Nephron progenitor cell (in vitro differentiated cells): ENCODE measurements around the gene ALPI.
A peak's percentile ranks its signal among the peaks of the same experiment; 100 is the strongest.

Experiments used
- DNase-seq: peaks from one replicate; pipeline ENCODE4 v3.0.0; 2021
- H3K27ac Mint-ChIP-seq: 2 replicates; pipeline ENCODE4 v1.8.0; 2021; ENCODE audit warnings: mild to moderate bottlenecking, moderate library complexity, mixed read lengths
- H3K27me3 Mint-ChIP-seq: 2 replicates; pipeline ENCODE4 v1.8.0; 2021; ENCODE audit warnings: mild to moderate bottlenecking, low read depth, mixed read lengths; ENCODE audit not compliant: poor library complexity
- H3K36me3 Mint-ChIP-seq: 2 replicates; pipeline ENCODE4 v1.8.0; 2021; ENCODE audit warnings: low read depth, mixed read lengths
- H3K4me1 Mint-ChIP-seq: 2 replicates; pipeline ENCODE4 v1.8.0; 2021; ENCODE audit warnings: mixed read lengths
- H3K4me3 Mint-ChIP-seq: 2 replicates; pipeline ENCODE4 v1.8.0; 2021; ENCODE audit warnings: mild to moderate bottlenecking, moderate library complexity, mixed read lengths
- H3K9me3 Mint-ChIP-seq: 2 replicates; pipeline ENCODE4 v1.8.0; 2021; ENCODE audit warnings: mild to moderate bottlenecking, moderate library complexity, mixed read lengths
- TF ChIP-seq, protein P1 (sequence below): fragments of 200-600 bp; sonication (generic); IDR thresholded peaks from 2 replicates; pipeline ENCODE4 v1.5.0; 2021; ENCODE audit warnings: antibody characterized with exemption

Gene ALPI

DNA sequence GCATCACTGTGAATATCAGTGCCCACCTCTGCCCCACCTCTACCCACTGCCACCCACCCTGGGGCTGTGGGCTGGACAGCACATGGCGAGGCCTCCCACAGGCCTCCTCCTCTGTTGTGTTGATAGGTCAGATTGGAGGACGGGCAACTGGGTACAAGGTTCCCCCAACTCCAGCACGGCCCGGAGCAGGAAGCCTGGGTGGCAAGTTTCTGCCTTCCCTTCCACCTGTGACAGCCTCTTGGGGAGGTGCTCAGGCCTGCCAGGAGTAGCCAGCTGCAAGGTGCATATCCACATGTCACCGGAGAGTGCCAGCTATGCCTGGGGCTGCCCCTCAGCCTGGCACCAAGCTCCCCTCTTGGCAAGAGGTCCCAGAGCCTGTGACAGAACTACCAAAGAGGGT, 38.6 kb downstream of the ALPI start:
- H3K4me1 Mint-ChIP-seq = peaks cover 64% of the 10 kb centered on the region

DNA sequence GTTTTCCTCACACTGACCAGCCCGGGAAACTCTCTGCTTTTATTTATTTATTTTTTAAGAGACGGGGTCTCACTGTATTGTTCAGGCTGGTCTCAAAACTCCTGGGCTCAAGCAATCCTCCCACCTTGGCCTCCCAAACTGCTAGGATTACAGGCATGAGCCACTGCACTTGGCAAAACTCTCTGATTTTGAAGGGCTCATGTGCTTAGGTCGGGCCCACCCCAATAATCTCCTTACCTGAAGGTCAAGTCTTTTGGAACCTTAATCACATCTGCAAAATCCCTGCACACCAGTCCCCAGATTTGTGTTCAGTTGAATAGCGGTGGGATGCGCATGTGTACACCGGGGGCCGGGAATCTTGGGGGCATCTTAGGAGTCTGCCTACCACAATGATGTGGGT, 39.3 kb downstream of the ALPI start:
- Mint-ChIP-seq H3K27ac (no peak overlapping the region), H3K27me3 (peaks cover 57% of the 10 kb centered on the region), H3K4me1 (peaks cover 68% of the 10 kb centered on the region), H3K9me3 (no peaks in the 10 kb centered on the region), H3K4me3 (no peak overlapping the region), H3K36me3 (no peaks in the 10 kb centered on the region)
- TF ChIP-seq, protein P1, sequence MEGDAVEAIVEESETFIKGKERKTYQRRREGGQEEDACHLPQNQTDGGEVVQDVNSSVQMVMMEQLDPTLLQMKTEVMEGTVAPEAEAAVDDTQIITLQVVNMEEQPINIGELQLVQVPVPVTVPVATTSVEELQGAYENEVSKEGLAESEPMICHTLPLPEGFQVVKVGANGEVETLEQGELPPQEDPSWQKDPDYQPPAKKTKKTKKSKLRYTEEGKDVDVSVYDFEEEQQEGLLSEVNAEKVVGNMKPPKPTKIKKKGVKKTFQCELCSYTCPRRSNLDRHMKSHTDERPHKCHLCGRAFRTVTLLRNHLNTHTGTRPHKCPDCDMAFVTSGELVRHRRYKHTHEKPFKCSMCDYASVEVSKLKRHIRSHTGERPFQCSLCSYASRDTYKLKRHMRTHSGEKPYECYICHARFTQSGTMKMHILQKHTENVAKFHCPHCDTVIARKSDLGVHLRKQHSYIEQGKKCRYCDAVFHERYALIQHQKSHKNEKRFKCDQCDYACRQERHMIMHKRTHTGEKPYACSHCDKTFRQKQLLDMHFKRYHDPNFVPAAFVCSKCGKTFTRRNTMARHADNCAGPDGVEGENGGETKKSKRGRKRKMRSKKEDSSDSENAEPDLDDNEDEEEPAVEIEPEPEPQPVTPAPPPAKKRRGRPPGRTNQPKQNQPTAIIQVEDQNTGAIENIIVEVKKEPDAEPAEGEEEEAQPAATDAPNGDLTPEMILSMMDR = no peak
- no peak for DNase-seq

More for the DNA sequence above, 38.6 kb downstream of the ALPI start:
- peaks cover 57% of the 10 kb centered on the region for H3K27me3 Mint-ChIP-seq
- H3K36me3 Mint-ChIP-seq = no peaks in the 10 kb centered on the region
- H3K9me3 Mint-ChIP-seq = no peaks in the 10 kb centered on the region
- TF ChIP-seq, protein P1 = no peak
- no peak for DNase-seq
- no peak overlapping the region for H3K27ac Mint-ChIP-seq
- no peak overlapping the region for H3K4me3 Mint-ChIP-seq

DNA sequence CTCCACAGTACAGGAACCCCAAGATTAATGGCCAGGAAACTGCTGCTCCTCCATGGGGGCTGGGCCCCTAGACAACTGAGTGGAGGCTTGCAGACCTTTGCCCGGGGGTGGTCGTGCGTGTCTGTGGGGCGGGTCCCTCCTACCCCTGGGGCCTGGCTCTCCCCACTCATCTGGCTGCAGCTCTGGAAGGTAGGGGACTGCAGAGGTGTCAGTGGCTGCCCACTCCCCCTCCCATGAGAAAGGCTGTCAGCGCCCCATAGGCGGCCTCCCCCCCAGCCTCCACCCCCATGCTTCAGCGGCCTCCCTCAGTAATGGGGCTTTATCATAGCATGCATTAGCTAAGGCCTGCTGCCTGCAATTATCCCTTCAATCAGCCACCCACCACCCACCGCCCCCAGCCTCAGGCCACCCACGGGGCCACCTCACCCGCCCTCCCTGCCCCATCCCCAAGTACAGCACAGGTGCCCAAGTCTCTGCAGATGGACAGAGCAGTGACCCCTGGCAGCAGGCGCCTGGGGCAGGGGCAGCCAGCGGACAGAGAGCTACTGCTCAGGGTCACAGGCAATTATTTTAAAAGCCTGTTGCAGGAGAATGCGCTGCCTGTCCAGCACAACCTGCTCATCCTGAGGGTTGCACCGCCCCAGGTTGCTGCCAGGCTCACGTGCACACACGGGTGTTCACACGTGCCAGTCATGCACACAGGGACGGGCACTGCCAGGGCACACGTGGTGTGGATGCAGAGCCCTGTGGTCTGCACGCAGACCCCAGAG, 40.7 kb downstream of the ALPI start:
- H3K27ac Mint-ChIP-seq = no peak overlapping the region
- H3K27me3 Mint-ChIP-seq = peaks cover 48% of the 10 kb centered on the region
- TF ChIP-seq, protein P1 = no peak
- no peaks in the 10 kb centered on the region for H3K36me3 Mint-ChIP-seq
- H3K4me1 Mint-ChIP-seq = peaks cover 73% of the 10 kb centered on the region
- DNase-seq = peak; percentile 39
- H3K9me3 Mint-ChIP-seq = no peaks in the 10 kb centered on the region
- no peak overlapping the region for H3K4me3 Mint-ChIP-seq

DNA sequence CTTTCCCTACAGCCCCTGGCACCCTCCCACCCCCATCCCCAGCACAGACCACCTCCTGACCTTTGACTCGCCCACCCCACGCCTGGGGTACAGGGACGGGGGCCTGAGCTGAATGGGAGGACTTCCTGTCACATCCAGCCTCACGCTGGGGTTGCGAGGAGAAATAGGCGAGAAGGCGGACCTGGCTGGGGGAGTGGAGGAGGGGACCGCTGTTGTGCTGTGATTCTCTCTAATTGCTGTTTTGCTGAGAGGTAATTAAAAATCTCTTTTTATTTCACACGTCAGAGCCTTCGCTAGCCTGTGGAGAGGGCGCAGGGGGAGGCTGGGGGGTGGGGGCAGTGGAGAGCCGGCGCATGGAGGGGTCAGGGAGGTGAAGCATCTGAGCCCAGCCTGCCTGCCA, 41.4 kb downstream of the ALPI start:
- Mint-ChIP-seq H3K4me1 (peaks cover 75% of the 10 kb centered on the region), H3K36me3 (no peaks in the 10 kb centered on the region), H3K4me3 (no peak overlapping the region), H3K27ac (no peak overlapping the region), H3K9me3 (no peaks in the 10 kb centered on the region), H3K27me3 (peaks cover 41% of the 10 kb centered on the region)
- DNase-seq = no peak
- TF ChIP-seq, protein P1 = no peak

DNA sequence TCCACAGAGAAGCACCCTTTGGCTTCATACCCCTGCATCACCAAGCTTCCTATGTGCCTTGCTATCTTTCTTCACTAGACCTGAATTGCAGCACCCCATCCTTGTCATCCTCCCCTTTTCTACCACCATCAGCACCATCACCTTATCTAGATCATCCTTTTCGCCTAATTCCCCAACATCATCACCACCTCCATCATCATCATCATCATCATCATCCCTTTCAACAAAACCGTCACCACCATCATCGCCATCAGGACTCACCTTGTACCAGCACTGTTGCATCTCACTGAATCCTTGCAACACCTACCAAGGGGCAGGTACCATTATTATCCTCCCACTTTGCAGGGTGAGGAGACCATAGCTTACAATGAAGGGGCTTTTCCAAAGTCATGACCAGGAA, 42.5 kb downstream of the ALPI start:
- no peak for DNase-seq
- no peaks in the 10 kb centered on the region for H3K36me3 Mint-ChIP-seq
- peaks cover 40% of the 10 kb centered on the region for H3K27me3 Mint-ChIP-seq
- peaks cover 68% of the 10 kb centered on the region for H3K4me1 Mint-ChIP-seq
- no peak overlapping the region for H3K27ac Mint-ChIP-seq
- TF ChIP-seq, protein P1 = no peak
- H3K4me3 Mint-ChIP-seq = no peak overlapping the region
- no peaks in the 10 kb centered on the region for H3K9me3 Mint-ChIP-seq

DNA sequence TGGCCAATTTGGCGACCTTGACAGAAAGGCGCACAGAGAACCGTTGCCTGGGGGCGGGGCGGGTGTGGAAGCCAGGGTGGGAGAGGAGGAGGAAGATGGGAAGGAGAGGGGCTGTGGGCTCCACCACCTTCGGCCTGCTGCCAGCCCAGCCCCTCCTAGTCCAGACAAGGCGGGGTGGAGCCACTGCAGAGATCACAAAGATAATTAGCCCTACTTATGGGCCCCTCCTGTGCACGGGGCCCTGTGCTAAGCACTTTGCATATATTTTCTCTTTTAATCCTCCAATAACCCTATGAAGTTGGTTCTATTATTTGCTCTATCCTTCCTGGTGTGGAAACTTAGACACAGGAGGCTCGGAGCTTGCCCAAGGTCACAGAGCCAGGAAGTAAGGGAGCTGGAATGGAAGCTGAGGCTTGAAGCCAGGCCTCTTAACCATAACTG, 45.4 kb downstream of the ALPI start:
- Mint-ChIP-seq H3K27ac (no peak overlapping the region), H3K4me3 (peak overlapping the region; percentile 61), H3K27me3 (peaks cover 50% of the 10 kb centered on the region), H3K4me1 (peaks cover 81% of the 10 kb centered on the region), H3K9me3 (no peaks in the 10 kb centered on the region), H3K36me3 (no peaks in the 10 kb centered on the region)
- TF ChIP-seq, protein P1 = no peak
- no peak for DNase-seq
